K562 (cell line): Measurements from ENCODE around the gene C17orf113. TPM values are rescaled to one million over a fixed set of nuclear protein-coding genes. Genes with fewer than 3 reads are reported as not detected.

ENCODE experiments used
- ADNP ChIP-seq: fragments of 200-800 bp; sonication (Bioruptor generic); IDR thresholded peaks from 2 replicates; pipeline ENCODE4 v1.6.1; 2016; ENCODE audit warnings: missing genetic modification characterization, missing compliant biosample characterization
- ATF1 ChIP-seq, 2 experiments: fragments of 450-650 bp in 1 of 2; IDR thresholded peaks; 2 replicates each; pipeline ENCODE4 v1.6.1; 2016; ENCODE audit warnings: missing compliant biosample characterization in 1 of 2, missing genetic modification characterization in 1 of 2
- CBX5 ChIP-seq: IDR thresholded peaks from 2 replicates; pipeline ENCODE4 v1.6.1; 2014; ENCODE audit warnings: low read depth, borderline replicate concordance
- FOXJ2 ChIP-seq: fragments of 200-800 bp; sonication (Bioruptor generic); IDR thresholded peaks from 2 replicates; pipeline ENCODE4 v1.6.1; 2016; ENCODE audit warnings: missing genetic modification characterization, missing compliant biosample characterization
- HCFC1 ChIP-seq: IDR thresholded peaks from 2 replicates; pipeline ENCODE4 v1.6.1; 2012; ENCODE audit warnings: low read depth, low read length, improper control_type of control experiment
- NFYB ChIP-seq: IDR thresholded peaks from 2 replicates; pipeline ENCODE4 v1.6.1; 2011; ENCODE audit warnings: mild to moderate bottlenecking, moderate library complexity; ENCODE audit not compliant: insufficient read length; ENCODE audit errors: extremely low read depth
- NR2C1 ChIP-seq, 2 experiments: fragments of 450-650 bp; IDR thresholded peaks; 2 replicates each; pipeline ENCODE4 v1.6.1; 2017; ENCODE audit warnings: mild to moderate bottlenecking in 2 of 2, antibody characterized with exemption in 1 of 2, inconsistent platforms in 1 of 2, missing compliant biosample characterization in 1 of 2, missing genetic modification characterization in 1 of 2
- POLR2G ChIP-seq: fragments of 200-400 bp; formaldehyde crosslinking; IDR thresholded peaks from 2 replicates; pipeline ENCODE4 v1.6.1; 2017; ENCODE audit warnings: low read depth, mild to moderate bottlenecking, antibody characterized with exemption, low read length, moderate library complexity
- RBFOX2 ChIP-seq: fragments of 200-400 bp; formaldehyde crosslinking; IDR thresholded peaks from 2 replicates; pipeline ENCODE4 v1.6.1; 2017; ENCODE audit warnings: low read depth, mild to moderate bottlenecking, low read length, moderate library complexity
- SMAD4 ChIP-seq: fragments of 250-450 bp; sonication (Bioruptor Pico); conservative IDR thresholded peaks from 2 replicates; pipeline ENCODE4 v1.8.0; 2021; ENCODE audit warnings: inconsistent platforms, mild to moderate bottlenecking, moderate library complexity
- SRF ChIP-seq, 2 experiments: fragments of 250-450, 450-650 bp in 1 of 2; sonication (Bioruptor Pico) in 1 of 2; sonication (generic) in 1 of 2; formaldehyde crosslinking; IDR thresholded peaks; 2 replicates each; pipeline versions ENCODE4 v1.5.0 to v1.5.1; 2020 to 2022; ENCODE audit warnings: mild to moderate bottlenecking in 1 of 2, missing genetic modification reagents in 1 of 2
- ZNF239 ChIP-seq: fragments of 250-450 bp; sonication (Bioruptor Pico); IDR thresholded peaks from 2 replicates; pipeline ENCODE4 v1.4.0; 2020; ENCODE audit warnings: mild to moderate bottlenecking
- polyA plus RNA-seq, 8 experiments: library from polyadenylated mRNA; depleted of rRNA in 4 of 8; stranded (reverse) in 5 of 8; unstranded in 3 of 8; fragments of >200 nt; fragmentation: Nextera tagmentation in 2 of 8; fragmentation: Illumina TruSeq in 1 of 8; extraction: Ambion mirVana in 2 of 8; extraction: Trizol in 1 of 8; gene quantifications; 2 replicates each; pipeline versions ENCODE4 v1.2.1 to v1.2.3, GENCODE V29; 2011 to 2014; ENCODE audit warnings: inconsistent platforms in 1 of 8, missing spikeins in 1 of 8
- total RNA-seq, 7 experiments: library from RNA; depleted of rRNA in 6 of 7; stranded (reverse); fragments of >200 nt in 6 of 7; fragmentation: Illumina TruSeq in 2 of 7; extraction: Trizol in 2 of 7; gene quantifications; 2 replicates each; pipeline versions ENCODE4 v1.2.1 to v1.2.3, GENCODE V29; 2011 to 2021; ENCODE audit warnings: low replicate concordance in 1 of 7
- TF ChIP-seq, protein P1 (sequence below): fragments of 250-450 bp; sonication (Bioruptor Pico); IDR thresholded peaks from 2 replicates; pipeline ENCODE4 v1.4.0; 2020; ENCODE audit warnings: mild to moderate bottlenecking, moderate library complexity
- TF ChIP-seq, protein P2 (sequence below): sonication (generic); formaldehyde crosslinking; IDR thresholded peaks from 2 replicates; pipeline ENCODE4 v1.9.0; 2022; ENCODE audit warnings: mild to moderate bottlenecking, missing genetic modification reagents
- TF ChIP-seq, protein P3 (sequence below): fragments of 250-450 bp; sonication (Bioruptor Pico); IDR thresholded peaks from 2 replicates; pipeline ENCODE4 v1.9.0; 2021; ENCODE audit warnings: mild to moderate bottlenecking
- TF ChIP-seq, protein P4 (sequence below): fragments of 250-450 bp; sonication (Bioruptor Pico); IDR thresholded peaks from 2 replicates; pipeline ENCODE4 v1.5.0; 2020; ENCODE audit warnings: mild to moderate bottlenecking
- TF ChIP-seq, protein P5 (sequence below): fragments of 200-800 bp; sonication (Bioruptor generic); IDR thresholded peaks from 2 replicates; pipeline ENCODE4 v1.6.1; 2017; ENCODE audit warnings: missing genetic modification characterization, missing compliant biosample characterization
- TF ChIP-seq, protein P6 (sequence below): fragments of 450-650 bp; formaldehyde crosslinking; IDR thresholded peaks from 2 replicates; pipeline ENCODE4 v1.4.0; 2022; ENCODE audit warnings: mild to moderate bottlenecking, moderate library complexity

The C17orf113 gene
- total and polyA plus RNA-seq, 9 of the 15 experiments (the other 6 are each of a cell fraction or from before 2014, with no cell fraction given) = 0.10 to 1.2 (median 0.31) TPM

DNA sequence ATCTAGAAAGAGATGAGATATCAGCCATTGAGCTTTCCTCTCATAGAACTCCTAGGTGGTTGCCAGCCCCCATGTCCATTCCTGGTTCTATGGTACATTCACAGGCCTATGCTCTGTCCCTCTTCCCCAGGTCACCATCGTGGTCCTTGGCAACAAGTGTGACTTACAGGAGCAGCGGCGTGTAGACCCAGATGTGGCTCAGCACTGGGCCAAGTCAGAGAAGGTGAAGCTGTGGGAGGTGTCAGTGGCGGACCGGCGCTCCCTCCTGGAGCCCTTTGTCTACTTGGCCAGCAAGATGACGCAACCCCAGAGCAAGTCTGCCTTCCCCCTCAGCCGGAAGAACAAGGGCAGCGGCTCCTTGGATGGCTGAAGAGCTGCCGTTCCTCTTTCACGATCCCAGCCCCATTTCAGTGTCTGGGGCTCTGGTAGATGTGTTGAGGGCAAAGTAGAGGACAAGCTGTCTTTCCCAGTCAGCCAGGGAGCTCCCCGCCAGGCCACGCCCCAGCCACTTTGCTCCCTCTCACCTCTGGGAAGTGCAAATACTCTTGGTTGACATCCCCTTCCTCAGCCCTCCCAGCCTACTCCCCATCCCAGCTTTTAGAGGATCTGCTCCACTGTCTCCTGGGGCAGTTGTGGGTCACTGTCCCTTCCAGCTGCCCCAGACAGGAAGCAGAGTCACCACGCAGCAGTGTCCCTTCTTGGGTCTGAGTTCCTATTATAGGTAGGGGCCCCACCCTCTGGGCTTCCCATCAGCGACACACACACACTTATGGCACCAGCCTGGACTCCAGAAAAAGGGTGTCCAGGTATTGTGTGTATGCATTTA, 26.7 kb downstream of the C17orf113 start (continued):
- TF ChIP-seq, protein P1, sequence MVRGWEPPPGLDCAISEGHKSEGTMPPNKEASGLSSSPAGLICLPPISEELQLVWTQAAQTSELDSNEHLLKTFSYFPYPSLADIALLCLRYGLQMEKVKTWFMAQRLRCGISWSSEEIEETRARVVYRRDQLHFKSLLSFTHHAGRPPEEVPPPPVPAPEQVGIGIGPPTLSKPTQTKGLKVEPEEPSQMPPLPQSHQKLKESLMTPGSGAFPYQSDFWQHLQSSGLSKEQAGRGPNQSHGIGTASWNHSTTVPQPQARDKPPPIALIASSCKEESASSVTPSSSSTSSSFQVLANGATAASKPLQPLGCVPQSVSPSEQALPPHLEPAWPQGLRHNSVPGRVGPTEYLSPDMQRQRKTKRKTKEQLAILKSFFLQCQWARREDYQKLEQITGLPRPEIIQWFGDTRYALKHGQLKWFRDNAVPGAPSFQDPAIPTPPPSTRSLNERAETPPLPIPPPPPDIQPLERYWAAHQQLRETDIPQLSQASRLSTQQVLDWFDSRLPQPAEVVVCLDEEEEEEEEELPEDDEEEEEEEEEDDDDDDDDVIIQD (CRISPR knock-in tag) = no peak
- TF ChIP-seq, protein P2, sequence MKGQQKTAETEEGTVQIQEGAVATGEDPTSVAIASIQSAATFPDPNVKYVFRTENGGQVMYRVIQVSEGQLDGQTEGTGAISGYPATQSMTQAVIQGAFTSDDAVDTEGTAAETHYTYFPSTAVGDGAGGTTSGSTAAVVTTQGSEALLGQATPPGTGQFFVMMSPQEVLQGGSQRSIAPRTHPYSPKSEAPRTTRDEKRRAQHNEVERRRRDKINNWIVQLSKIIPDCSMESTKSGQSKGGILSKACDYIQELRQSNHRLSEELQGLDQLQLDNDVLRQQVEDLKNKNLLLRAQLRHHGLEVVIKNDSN (CRISPR knock-in tag) = no peak
- TF ChIP-seq RBFOX2 (peak; percentile 91), ADNP (tag) (no peak), ZNF239 (CRISPR knock-in tag) (peak; percentile 78), SMAD4 (CRISPR knock-in tag) (peak; percentile 93), ATF1 (CRISPR knock-in tag; IDR thresholded peaks at IDR 0.05) (no peak), ATF1 (tag; IDR thresholded peaks at IDR 0.05) (0 out of 2 replicates have a peak, but pooled peaks have one; percentile 35), HCFC1 (peak; percentile 12; the same call in 1 of the 2 replicates), SRF (CRISPR knock-in tag; IDR thresholded peaks at IDR 0.05) (peak in 1 of 2 experiments; percentile 65; a peak in 1 of 4 replicates), POLR2G (peak; percentile 85), CBX5 (no peak), FOXJ2 (no peak), NFYB (no peak), NR2C1 (IDR thresholded peaks at IDR 0.05) (no peak; the same call in 1 of the 2 replicates), NR2C1 (tag; IDR thresholded peaks at IDR 0.05) (peak; percentile 74)
- TF ChIP-seq, protein P3, sequence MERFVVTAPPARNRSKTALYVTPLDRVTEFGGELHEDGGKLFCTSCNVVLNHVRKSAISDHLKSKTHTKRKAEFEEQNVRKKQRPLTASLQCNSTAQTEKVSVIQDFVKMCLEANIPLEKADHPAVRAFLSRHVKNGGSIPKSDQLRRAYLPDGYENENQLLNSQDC (CRISPR knock-in tag) = no peak
- TF ChIP-seq, protein P4, sequence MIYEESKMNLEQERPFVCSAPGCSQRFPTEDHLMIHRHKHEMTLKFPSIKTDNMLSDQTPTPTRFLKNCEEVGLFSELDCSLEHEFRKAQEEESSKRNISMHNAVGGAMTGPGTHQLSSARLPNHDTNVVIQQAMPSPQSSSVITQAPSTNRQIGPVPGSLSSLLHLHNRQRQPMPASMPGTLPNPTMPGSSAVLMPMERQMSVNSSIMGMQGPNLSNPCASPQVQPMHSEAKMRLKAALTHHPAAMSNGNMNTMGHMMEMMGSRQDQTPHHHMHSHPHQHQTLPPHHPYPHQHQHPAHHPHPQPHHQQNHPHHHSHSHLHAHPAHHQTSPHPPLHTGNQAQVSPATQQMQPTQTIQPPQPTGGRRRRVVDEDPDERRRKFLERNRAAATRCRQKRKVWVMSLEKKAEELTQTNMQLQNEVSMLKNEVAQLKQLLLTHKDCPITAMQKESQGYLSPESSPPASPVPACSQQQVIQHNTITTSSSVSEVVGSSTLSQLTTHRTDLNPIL (CRISPR knock-in tag) = peak; percentile 66; the same call in 1 of the 2 replicates
- TF ChIP-seq, protein P5, sequence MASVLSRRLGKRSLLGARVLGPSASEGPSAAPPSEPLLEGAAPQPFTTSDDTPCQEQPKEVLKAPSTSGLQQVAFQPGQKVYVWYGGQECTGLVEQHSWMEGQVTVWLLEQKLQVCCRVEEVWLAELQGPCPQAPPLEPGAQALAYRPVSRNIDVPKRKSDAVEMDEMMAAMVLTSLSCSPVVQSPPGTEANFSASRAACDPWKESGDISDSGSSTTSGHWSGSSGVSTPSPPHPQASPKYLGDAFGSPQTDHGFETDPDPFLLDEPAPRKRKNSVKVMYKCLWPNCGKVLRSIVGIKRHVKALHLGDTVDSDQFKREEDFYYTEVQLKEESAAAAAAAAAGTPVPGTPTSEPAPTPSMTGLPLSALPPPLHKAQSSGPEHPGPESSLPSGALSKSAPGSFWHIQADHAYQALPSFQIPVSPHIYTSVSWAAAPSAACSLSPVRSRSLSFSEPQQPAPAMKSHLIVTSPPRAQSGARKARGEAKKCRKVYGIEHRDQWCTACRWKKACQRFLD (CRISPR knock-in tag) = 0 out of 2 replicates have a peak, but pooled peaks have one; percentile 63
- TF ChIP-seq, protein P6, sequence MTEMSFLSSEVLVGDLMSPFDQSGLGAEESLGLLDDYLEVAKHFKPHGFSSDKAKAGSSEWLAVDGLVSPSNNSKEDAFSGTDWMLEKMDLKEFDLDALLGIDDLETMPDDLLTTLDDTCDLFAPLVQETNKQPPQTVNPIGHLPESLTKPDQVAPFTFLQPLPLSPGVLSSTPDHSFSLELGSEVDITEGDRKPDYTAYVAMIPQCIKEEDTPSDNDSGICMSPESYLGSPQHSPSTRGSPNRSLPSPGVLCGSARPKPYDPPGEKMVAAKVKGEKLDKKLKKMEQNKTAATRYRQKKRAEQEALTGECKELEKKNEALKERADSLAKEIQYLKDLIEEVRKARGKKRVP (CRISPR knock-in tag) = peak; percentile 98
